ENCODE results near the gene ZNF831.

- TF ChIP-seq CTCF (IDR thresholded peaks at IDR 0.05) (no peak), POLR2A (IDR thresholded peaks at IDR 0.05) (no peak)
These were observed 69.0 kb downstream of the ZNF831 start for GRCh38 chr20:59232618-59233017.

Measured in tibial nerve (tissue), 3 donors.